Nephron progenitor cell (in vitro differentiated cells): ENCODE results near the gene ZMYND8.

Experiments used
- DNase-seq: peaks from one replicate; pipeline ENCODE4 v3.0.0; 2021
- H3K27ac Mint-ChIP-seq: 2 replicates; pipeline ENCODE4 v1.8.0; 2021; ENCODE audit warnings: mild to moderate bottlenecking, moderate library complexity, mixed read lengths
- H3K27me3 Mint-ChIP-seq: 2 replicates; pipeline ENCODE4 v1.8.0; 2021; ENCODE audit warnings: mild to moderate bottlenecking, low read depth, mixed read lengths; ENCODE audit not compliant: poor library complexity
- H3K36me3 Mint-ChIP-seq: 2 replicates; pipeline ENCODE4 v1.8.0; 2021; ENCODE audit warnings: low read depth, mixed read lengths
- H3K4me1 Mint-ChIP-seq: 2 replicates; pipeline ENCODE4 v1.8.0; 2021; ENCODE audit warnings: mixed read lengths
- H3K4me3 Mint-ChIP-seq: 2 replicates; pipeline ENCODE4 v1.8.0; 2021; ENCODE audit warnings: mild to moderate bottlenecking, moderate library complexity, mixed read lengths
- H3K9me3 Mint-ChIP-seq: 2 replicates; pipeline ENCODE4 v1.8.0; 2021; ENCODE audit warnings: mild to moderate bottlenecking, moderate library complexity, mixed read lengths
- CTCF ChIP-seq: fragments of 200-600 bp; sonication (generic); IDR thresholded peaks from 2 replicates; pipeline ENCODE4 v1.5.0; 2021; ENCODE audit warnings: antibody characterized with exemption

The ZMYND8 gene

GRCh38 chr20:47160240-47160639, 196.3 kb downstream of the ZMYND8 start:
- no peak for DNase-seq
- no peak overlapping the region for H3K27ac Mint-ChIP-seq
- H3K9me3 Mint-ChIP-seq, result peaks cover 11% of the 10 kb centered on the region
- TF ChIP-seq CTCF, result no peak
- H3K4me1 Mint-ChIP-seq, result peaks cover 34% of the 10 kb centered on the region
- peaks cover 6% of the 10 kb centered on the region for H3K27me3 Mint-ChIP-seq
- H3K36me3 Mint-ChIP-seq, result peaks cover 7% of the 10 kb centered on the region
- H3K4me3 Mint-ChIP-seq, result no peak overlapping the region
